NK-92 (cell line): Measurements from ENCODE around the gene LRRK2.
"Not testable (repeated sequence)": the region's sequence is repeated elsewhere in the genome, so short reads cannot be mapped to it uniquely, and the experiment has no call there.

ENCODE experiments used
- DNase-seq: peaks from one replicate; lab custom pipeline; 2025; ENCODE audit not compliant: unreplicated experiment; lab: John Stamatoyannopoulos, UW

The LRRK2 gene

DNA sequence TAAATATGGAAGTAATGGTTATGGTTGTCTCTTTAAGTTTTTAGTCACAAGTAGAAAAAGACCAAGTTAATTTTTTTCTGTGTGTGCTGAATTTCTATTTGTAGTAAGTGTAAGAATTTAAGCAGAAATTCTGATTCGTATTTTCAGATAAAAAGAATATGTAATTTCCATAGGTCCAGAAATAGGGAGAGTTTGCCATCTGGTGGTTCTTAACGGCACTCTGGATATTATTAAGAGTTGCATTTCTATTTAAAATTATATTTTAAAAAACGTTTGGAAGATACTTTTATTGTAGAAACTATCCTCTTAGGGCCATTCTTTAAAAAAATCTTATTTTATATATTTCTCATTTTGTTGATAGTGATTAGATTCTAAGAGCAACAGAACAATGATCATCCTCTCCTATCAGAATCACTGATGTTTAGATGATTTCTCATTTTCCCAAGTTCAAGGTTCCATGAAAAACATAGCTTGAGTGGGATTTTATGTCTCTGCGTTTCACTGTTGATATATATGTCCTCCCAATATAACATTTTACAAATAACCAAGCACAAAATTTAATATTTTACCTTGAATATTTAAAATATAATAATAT, 88.3 kb downstream of the LRRK2 start:
- no peak for DNase-seq

DNA sequence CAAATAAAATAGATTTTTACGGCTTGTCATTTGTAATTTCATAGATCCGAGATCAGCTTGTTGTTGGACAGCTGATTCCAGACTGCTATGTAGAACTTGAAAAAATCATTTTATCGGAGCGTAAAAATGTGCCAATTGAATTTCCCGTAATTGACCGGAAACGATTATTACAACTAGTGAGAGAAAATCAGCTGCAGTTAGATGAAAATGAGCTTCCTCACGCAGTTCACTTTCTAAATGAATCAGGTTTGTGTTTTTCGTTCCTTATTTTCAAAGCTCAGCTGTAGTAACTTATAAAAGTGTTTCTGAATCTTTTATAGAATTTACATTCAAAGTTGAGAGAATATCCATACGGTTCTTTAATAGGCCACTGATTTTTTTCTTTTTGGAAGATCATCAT, 89.1 kb downstream of the LRRK2 start:
- DNase-seq: no peak

DNA sequence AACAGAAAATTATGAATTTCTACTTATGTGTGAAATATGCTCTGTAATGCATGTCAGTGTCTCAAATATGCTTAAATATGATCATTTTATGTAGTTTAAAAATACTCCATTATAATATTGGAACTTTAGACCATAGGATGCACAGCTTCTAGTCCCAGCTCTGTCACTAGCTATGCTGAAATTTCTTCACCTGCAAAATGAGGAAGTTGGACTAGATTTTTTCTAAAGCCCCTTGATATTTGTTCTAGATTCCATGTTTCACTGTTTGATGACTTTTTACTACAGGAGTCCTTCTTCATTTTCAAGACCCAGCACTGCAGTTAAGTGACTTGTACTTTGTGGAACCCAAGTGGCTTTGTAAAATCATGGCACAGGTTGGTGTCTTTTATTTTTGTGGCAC, 90.1 kb downstream of the LRRK2 start:
- no peak for DNase-seq

DNA sequence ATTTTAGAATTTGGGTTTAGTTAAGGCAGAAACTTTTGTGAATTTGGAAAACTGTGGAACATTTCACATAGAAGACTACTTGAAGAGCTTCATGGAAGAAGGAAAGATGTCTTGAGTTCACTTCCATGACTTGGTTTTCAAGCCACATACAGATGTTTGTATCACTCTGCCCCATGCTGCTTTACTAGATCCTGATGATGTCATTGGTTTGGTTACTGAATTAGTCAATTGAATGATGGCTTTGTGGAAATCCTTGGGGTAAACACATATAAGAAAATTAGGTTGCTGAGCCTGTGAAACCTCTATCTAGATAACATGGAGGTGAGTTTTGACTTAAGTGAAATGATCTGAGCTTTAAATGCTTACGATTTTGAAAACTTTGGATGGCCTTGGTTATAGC, 90.6 kb downstream of the LRRK2 start:
- DNase-seq: no peak

DNA sequence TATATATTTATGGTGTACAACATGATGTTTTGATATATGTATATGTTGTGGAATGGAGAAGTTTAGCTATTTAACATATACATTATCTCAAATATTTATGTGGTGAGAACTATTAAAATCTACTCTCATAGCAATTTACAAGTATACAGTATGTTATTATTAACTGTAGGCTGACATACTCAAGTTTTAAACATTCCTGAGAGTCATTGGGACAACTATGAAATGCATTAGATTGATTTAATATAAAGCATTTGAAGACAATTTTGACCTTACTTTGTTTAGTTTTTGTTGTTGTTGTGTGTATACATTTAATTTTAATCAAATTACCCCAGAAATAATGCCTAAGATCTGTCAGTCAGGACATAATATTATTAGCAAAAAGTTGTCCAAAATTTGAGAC, 99.5 kb downstream of the LRRK2 start:
- DNase-seq: no peak

DNA sequence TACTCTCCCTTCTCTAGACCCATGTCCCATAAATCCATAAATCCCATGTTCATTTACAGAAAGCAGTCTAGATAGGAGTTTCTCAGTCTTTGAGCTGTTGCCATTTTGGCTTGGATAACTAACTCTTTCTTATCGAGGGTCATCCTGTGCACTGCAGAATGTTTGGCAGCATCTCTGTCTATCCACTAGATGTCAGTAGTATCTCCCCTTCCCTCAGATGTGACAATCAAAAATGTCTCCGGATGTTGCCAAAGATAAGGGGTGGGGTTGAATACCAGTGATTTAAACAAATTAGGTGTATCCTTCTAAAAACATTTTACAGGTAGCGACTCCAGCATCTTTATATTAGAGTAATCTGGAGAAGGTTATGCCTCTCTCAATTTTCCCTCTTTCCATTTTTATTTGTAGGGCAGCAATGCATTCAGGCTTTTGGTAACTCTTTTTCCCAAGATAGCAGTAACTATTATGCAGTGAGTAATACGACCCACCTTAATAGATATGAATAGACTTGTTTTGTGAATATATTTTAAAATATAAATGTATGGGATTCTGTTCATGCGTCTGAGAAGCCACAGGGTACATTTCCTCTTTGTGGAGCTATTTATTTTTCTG, 100.7 kb downstream of the LRRK2 start:
- DNase-seq: no peak

DNA sequence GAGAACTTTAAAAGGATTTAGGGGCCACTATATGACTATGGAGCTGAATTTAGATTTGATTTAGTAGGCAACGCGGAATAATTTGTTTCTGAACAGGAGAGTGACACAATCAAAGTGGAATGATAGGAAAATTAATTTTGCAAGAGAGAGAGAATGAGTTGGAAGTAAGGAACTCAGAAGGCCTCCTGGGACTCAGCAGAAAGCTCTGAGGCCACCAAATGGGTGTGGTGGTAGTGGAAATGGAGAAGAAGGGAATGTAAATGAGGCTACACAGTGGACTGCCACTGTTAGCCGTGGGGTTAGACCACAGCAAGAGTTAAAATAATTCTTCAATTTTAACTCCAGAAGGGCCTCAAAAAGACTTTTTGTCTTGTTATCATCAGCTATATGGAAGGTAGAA, 102.7 kb downstream of the LRRK2 start:
- no peak for DNase-seq

DNA sequence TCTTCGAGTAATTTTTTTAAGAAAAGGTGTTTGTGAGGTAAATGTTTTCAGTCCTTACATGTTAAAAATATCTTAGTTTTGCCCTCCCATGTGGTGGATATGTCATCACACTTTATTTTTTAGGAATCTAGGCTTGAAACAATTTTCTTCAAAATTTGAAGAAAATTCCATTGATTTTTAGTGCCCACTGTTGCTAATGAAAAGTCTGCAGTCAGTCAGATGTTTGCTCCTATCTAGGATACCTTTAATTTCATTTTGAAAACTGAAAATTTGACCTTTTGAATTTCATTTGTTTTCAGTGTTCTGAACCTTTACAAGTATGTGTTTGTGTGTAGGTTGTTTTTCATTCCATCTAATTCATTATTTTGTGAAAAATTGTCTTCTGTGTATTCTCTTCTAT, 105.4 kb downstream of the LRRK2 start:
- DNase-seq: no peak

DNA sequence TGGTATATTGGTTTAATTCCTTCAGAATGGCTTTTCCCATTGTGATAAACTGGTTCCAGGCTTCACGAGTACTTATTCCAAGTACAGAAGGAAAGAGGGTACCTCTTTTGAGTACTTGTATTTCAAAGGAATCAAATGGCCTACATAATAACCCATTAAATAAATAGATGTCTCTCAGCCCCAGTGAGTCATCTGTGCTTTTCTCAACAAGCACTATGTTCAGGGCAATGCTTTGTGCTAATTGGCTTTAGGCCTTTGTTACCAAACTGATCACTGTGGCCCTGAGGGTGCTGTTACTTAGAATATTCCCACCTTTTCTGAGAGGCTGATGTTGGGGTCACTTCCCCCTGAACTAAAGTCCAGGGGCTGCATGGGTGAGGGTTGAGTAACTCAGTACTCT, 107.1 kb downstream of the LRRK2 start:
- no peak for DNase-seq

DNA sequence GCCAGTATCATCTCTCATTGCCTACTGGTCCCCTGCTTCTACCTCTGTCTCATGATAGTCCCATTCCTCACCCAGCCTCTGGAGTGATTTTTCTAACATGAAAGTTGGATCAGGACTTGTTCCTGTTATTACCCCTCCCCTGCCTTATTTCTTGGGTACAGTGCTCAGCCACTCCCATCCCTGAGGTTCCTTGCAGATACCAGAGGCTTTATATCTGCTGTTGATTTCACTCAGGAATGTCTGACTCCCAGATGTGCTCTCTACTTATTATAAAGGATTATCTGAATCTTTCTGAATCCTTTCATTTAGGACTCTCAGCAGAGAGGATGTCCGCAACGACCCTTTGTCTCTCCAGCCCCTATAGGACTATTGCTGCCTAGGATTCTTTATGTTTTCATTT, 111.2 kb downstream of the LRRK2 start:
- no peak for DNase-seq

DNA sequence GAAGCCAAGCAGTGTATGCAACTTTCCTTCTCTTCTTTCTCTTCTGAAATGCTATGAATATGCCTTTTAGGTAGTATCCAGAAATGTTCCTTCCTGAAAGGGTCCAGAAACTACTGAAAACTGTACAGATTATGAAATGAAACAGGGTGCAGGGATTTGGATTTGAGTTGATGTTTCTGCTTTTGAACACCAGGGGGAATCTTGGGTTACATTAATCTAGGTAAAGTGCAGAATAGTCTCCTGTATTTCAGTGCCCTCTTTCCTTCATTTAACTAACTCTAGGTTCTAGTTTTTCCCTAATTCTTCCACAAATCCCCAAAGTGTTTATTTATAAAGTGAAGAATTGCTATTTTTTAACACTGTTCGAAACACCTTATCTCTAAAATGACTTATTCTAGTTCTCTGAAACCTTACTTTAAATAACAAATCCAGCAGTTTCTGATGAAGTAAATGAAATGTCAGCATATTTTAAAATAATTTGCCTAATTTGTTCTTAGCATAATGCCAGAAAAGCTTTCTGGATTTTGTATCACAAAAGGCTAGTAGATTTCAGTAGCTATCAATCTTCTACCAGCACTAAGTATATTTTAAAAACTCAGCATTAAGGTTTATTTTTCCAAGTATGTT, 111.9 kb downstream of the LRRK2 start:
- DNase-seq: no peak

DNA sequence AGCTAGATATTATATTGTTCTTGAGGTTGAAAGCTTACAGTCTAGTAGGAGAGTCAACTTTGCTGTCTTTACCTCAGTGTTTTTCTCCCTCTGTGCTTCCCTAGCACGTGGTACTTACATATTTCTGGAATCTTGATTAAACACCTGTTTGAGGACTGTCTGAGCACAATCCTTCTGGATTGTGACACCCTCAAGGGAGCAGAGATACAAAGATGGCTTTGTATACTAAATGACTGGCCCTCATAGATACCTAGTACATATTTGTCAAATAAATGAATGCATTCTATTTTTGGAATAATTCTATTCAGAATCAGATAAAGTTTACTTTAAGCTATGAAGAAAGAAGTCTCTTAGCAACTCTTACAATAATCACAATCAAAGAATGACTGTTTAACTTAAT, 113.3 kb downstream of the LRRK2 start:
- no peak for DNase-seq

DNA sequence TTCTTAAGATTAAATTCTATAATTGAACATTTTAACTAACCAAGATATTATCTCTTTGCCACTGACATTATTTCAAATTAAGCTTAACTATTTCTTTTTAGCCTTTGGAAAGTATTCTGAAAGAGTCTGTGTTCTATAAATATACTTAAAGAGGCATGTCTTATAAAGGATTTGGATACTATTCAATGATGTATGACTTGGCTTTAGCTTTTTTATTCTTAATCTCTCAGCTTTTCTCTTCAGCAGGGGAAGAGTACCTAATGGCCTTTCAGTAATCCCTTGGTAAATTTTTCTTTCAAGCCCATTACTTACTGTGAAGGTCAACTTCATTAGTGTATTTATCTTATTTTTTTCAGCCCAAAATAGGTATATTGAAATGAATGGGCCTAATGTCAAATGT, 113.8 kb downstream of the LRRK2 start:
- no peak for DNase-seq

DNA sequence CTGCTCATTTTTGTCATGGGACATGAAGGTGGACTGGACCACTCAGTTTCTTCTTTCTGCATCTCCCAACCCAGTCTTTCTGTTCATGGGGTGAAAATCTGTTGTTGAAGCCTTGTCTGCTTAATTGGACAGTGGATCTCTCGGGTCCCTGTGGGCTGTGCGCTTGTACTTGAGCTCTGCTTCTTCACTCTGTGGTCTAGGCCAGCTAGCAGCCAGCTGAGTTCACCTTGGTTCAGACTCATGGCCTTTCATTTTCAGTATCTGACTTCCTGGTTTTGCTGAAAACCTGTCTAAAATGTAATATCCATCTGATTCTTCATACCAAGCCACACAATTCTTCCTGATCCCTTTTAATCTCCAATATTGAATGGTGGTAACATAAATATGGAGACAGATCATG, 117.2 kb downstream of the LRRK2 start:
- no peak for DNase-seq

DNA sequence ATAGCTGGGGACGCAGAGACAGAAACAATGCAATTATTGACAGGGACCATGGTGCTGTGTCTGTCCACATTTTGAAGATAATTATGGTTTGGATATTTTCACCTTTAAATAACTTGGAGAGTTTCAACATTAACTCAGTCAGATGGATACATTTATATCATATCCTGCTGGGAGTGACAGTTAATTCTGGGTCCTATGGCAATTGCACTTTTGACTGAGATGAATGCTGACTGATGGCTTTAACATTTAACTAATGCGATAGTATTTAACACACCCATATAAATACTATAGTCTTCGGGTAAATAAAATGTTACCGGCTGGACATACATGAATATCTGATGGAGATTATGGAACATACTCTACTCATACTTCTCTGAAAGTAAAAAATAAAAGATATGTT, 118.3 kb downstream of the LRRK2 start:
- DNase-seq: no peak

DNA sequence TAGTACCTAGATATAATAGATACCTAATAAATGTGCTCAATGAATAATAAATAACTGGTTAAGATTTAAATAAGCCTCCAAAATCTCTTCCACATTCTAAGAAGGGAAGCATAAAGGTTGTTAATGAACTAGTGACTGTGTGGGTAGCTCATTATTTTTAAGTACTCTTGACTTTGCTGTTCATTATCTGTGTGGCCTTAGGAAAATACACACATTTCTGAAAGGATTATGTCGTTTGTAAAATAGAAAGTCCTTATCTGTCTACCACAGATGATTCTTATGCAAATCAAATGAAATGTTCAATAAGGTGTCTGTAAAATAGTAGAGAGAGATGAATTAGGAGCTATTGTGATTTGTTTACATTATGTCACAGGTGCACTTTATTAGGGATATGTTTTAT, 119.5 kb downstream of the LRRK2 start:
- no peak for DNase-seq

DNA sequence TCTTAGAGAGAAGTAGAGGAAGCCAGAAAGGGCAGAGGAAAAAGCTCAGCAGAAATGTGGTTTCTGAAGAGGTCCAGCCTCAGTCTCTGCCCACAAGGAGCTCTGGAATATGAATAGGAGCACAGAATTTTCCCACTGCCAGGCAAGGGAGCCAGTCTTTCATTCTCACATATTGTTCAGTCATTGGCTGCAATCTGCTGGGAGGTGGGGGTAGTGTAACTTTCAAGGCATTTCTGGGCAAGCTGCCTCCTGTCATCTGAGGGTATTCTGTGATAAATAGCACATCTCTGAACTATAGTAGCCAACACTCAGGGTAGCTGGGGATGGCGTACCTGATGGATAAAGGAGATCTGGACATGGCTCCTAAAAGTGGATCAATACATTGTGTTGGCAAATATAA, 127.2 kb downstream of the LRRK2 start:
- no peak for DNase-seq

DNA sequence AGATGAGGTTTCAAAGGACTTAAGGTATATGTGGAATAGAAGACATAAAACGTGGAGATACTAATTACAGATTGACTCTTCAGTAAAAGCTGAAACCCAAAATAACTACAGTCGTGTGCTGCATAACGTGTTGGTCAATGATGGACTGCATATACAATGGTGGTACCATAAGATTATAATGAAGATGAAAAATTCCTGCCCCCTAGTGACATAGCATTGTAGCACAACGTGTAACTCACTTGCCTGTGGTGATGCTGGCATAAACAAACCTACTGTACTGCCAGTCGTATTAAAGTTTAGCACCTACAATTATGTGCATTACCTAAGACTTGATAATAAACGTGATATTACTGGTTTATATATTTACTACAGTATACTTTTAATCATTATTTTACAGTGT, 150.3 kb downstream of the LRRK2 start:
- no peak for DNase-seq

DNA sequence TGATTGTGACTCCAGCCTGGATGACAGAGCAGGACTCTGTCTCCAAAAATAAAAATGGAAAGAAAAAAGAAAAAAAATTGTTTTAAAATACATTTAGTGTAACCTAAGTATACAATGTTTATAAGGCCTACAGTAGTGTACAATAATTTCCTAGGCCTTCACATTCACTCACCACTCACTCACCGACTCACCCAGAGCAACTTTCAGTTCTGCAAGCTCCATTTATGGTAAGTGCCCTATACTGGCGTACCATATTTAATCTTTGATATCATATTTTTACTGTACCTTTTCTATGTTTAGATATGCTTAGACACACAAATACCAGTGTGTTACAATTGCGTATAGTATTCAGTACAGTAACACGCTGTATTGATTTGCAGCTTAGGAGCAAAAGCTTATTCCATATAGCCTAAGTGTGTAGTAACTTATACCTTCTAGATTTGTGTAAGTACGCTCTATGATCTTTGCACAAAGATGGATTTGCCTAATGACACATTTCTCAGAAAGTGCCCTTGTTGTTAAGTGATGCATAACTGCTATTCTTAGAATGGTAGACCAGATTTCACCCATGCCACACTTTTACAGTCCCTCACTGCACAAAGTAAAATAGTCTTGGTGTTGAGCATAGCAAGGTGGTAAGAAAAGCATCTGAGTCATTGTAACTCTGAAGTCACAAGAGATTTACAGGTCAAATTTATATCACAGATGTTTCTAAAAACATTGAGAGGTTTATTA, 151.9 kb downstream of the LRRK2 start:
- DNase-seq: no peak

DNA sequence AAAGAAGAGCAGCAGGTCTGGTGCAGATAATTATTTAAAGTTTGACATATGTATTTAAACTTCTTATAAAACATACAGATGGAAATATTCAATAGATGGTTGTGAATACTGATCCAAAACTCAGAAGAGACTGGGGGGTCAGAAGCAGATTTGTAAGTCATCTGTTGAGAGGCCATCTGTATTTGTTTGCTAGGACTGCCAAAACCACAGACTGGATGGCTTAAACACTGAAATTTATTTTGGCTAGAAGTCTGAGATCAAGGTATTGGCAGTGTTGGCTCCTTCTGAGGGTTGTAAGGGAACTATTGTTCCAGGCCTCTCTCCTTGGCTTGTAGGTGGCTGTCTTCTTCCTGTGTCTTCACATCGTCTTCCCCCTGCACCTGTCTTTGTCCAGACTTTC, 153.9 kb downstream of the LRRK2 start:
- DNase-seq: no peak

DNA sequence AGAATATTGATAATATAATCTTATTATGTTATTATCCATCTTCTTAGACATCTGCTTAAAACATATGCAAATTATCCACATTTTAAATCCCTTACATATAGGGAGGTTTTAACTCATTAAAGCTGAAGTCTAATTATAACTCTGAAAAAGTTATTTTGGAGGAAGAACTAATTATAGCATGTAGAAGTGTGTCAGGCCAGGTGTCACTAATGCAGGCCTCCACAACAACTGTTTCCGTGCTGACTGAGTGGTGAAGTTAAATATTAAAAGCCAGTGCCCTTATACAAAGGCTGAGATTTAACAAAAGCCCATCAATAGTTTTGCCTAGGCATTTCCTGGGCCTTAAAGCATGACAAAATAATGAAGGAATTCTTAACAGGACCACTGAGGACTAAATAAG, 157.4 kb downstream of the LRRK2 start:
- DNase-seq: no peak

DNA sequence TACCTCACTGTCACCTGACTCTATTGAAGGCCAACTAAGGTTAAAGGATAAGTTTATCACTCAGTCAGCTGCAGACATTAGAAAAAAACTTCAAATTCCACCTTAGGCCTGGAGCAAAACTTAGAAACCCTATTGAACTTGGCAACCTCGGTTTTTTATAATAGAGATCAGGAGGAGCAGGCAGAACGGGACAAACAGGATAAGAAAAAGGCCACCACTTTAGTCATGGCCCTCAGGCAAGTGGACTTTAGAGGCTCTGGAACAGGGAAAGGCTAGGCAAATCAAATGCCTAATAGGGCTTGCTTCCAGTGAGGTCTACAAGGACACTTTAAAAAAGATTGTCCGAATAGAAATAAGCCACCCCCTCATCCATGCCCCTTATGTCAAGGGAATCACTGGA, 162.5 kb downstream of the LRRK2 start:
- not testable (repeated sequence) for DNase-seq
